HG02763 (cell line): ENCODE data around the gene ADCY9.
"Not testable (repeated sequence)": the region's sequence is repeated elsewhere in the genome, so short reads cannot be mapped to it uniquely, and the experiment has no call there.

ENCODE experiments used
- ATAC-seq: cut with Tn5 transposase; IDR thresholded peaks from one replicate; pipeline ENCODE4 v1.9.1; 2021; ENCODE audit warnings: mild to moderate bottlenecking, moderate library complexity; ENCODE audit not compliant: unreplicated experiment

ADCY9 gene

GRCh38 chr16:4094127-4094773, 22.0 kb downstream of the ADCY9 start:
- no peak for ATAC-seq

GRCh38 chr16:4093495-4094126, 22.6 kb downstream of the ADCY9 start:
- ATAC-seq = no peak

- ATAC-seq = no peak
Measured at GRCh38 chr16:4092547-4093265, 23.5 kb downstream of the ADCY9 start.

DNA sequence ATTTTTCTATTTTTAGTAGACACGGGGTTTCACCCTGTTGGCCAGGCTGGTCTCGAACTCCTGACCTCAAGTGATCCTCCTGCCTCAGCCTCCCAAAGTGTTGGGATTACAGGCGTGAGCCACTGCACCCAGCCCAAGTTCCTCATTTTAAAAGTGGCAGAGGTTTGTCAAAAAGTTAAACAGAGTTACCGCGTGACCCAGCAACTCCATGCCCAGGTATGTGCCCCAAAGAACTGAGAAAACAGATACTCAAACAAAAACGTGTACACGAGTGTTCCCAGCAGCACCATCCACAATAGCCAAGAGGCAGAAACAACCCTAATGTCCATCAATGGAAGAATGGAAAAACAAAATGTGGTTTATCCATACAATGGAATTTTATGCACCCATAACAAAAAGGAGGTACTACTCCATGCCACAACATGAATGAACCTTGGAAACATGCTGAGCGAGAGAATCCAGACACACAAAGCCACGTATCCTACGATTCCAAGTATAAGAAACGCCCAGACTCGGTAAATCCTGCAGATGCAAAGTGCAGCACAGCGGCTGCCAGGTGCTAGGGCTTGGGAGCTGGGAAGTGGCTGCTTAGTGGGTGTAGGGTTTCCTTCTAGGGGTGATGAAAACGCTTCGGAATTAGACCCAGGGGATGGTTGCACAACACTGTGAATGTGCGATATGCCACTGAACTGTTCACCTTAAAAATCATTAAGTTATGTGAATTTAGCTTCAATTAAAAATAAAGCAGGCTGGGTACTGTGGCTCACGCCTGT, 24.8 kb downstream of the ADCY9 start:
- no peak for ATAC-seq

- ATAC-seq = no peak
Measured at GRCh38 chr16:4090351-4090851, 25.8 kb downstream of the ADCY9 start.

- no peak for ATAC-seq
Measured at GRCh38 chr16:4089811-4090301, 26.4 kb downstream of the ADCY9 start.

DNA sequence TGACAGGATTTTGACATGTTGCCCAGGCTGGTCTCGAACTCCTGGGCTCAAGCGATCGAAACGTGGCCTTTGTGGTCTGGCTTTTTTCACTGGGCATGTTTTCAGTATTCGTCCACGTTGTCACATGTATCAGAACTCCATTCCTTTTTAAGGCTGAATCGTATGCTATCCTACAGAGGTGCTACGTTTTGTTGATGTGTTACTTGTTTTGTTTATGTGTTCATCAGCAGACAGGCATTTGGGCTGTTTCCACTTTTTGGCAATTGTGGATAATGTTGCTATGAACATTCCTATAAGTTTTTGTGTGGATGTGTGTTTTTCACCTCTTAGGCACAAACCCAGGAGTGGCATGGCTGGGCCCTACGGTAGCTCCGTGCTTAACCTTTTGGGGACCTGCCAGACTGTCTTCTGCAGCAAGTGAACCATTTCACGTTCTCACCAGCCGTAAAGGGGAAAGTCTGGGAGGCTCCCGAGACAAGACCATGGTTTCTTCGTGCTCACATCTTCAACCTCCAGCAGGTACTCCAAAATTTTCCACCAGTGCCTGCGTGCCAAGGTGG, 26.9 kb downstream of the ADCY9 start:
- ATAC-seq = no peak

DNA sequence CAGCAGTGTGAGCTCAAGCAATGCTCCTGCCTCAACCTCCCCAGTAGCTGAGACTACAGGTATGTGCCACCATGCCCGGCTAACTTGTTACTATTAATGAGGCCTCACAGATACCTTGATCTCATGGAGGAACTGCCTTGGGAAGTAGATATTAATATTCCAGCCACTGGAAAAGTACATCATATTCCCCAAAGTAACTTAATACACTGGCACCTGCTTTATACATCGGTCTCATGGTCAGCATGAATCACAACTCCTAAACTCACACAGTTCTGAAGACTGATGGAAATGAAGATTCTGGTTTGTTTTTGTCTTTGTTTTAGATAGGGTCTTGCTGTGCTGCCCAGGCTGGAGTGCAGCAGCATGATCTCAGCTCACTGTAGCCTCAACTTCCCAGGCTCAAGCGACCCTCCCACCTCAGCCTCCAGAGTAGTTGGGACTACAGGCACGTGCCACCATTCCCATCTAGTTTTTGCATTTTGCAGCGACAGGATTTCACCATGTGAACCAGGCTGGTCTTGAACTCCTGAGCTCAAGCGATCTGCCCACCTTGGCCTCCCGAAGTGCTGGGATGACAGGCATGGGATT, 28.2 kb downstream of the ADCY9 start:
- ATAC-seq = no peak

GRCh38 chr16:4087099-4087885, 28.9 kb downstream of the ADCY9 start:
- ATAC-seq = no peak

- no peak for ATAC-seq
Measured at GRCh38 chr16:4086153-4086552, 30.1 kb downstream of the ADCY9 start.

GRCh38 chr16:4085405-4085970, 30.8 kb downstream of the ADCY9 start:
- no peak for ATAC-seq

GRCh38 chr16:4083347-4083870, 32.8 kb downstream of the ADCY9 start:
- ATAC-seq = no peak

DNA sequence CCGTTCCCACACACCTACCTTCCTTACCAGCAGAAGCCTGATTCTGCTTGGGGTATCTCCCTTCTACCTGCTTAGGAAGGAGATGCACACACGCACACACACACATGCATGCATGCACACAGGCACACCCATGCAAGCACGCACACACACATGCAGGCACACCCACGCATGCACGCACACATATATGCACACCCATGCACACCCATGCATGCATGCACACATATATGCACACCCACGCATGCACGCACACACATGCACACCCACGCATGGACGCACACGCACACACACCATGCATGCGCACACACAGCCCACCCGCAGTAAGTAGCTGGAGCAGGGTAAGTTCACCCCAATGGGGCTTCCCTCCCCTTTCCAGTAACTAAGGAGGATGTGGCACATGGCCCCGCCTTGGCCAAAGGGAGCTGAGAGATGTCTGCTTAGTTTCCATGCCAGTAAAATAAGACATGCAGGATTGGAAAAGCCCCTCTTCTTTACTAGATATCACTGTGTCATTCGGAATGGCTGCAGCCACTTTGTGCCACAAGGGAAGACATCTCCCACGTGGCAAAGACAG, 33.7 kb downstream of the ADCY9 start:
- ATAC-seq = no peak

DNA sequence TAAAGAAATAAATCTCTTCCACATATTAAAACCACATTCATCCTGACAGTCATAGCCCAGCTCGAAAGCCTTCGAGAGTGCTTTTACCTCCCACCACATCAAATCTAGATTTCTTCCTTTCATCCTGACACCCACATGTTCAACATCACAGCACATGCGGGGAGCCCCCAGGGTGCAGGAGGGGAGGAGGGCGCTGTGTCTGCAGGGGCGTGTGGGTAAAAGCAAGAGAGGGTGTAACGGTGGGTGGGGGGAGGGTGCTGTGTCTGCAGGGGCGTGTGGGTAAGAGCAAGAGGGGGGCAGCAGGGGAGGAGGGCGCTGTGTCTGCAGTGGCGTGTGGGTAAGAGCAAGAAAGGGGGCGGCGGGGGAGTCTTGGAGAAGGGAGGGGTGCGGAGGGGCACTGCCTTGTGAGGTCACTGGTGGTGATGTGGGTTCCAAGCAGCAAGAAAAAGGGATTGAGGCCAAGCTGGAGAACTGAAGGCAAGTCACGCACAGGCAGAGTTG, 34.7 kb downstream of the ADCY9 start:
- ATAC-seq = no peak

DNA sequence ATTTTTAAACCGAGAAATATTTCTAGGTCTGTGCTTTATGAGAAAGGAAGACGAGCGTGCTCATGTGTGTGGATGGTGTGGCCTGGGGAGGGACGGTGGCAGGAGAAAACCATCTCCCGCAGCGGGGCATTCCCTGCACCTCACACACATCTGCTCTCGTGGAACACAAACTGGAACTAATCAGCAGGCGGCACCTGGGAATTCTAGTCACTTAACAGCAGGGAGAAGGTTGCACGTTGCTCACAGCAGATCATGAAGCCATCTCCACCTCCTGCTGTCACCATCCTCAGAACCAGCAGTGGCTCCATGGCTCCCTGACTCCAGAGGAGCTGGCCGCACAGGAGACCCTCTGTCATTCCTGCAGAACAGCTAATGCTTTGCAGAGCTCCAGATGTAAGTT, 35.2 kb downstream of the ADCY9 start:
- no peak for ATAC-seq

DNA sequence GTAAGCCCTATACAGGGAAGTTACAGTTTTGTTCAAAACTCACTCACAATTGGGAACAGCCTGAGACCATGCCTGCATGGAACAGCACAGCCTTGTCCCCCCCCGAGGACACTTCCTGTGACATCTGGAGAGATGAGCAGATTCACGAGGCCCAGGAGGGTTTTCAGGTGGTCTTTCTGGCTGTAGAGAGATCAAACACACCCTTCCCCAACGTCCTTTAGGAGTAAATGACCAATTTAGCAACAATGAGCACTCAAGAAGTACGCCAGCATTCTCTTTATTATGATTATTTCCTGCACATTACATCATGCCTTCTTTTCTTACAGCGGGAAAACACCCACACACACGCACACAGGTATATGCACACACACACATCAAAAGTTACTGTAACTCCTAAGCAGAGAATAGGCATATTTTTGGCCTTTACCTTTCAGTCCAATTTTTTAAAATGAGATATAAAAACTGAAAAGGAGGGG, 39.0 kb downstream of the ADCY9 start:
- no peak for ATAC-seq

GRCh38 chr16:4075534-4075933, 40.7 kb downstream of the ADCY9 start:
- no peak for ATAC-seq

- not testable (repeated sequence) for ATAC-seq
Measured at GRCh38 chr16:4073150-4073549, 43.1 kb downstream of the ADCY9 start.
